HepG2 (cell line): ENCODE results near the gene CTBP1. TPM values are rescaled to one million over a fixed set of nuclear protein-coding genes. Genes with fewer than 3 reads are reported as not detected.
A peak's percentile ranks its signal among the peaks of the same experiment; 100 is the strongest.

Experiments
- E2F1 ChIP-seq: sonication (generic); formaldehyde crosslinking; IDR thresholded peaks from 2 replicates; pipeline ENCODE4 v1.5.0; 2020; ENCODE audit warnings: missing genetic modification reagents
- FOXO4 ChIP-seq: sonication (generic); formaldehyde crosslinking; conservative IDR thresholded peaks from 2 replicates; pipeline ENCODE4 v1.8.1; 2023; ENCODE audit warnings: missing genetic modification reagents
- HBP1 ChIP-seq: IDR thresholded peaks from 2 replicates; pipeline ENCODE4 v1.6.1; 2016; ENCODE audit warnings: low read depth, control low read depth
- HMG20B ChIP-seq: conservative IDR thresholded peaks from 2 replicates; pipeline ENCODE4 v1.6.1; 2016; ENCODE audit warnings: missing genetic modification reagents, missing compliant biosample characterization
- HNF1B ChIP-seq: sonication (generic); formaldehyde crosslinking; IDR thresholded peaks from 2 replicates; pipeline ENCODE4 v1.5.1; 2020; ENCODE audit warnings: mild to moderate bottlenecking, moderate library complexity, missing genetic modification reagents
- HOXA5 ChIP-seq: sonication (generic); formaldehyde crosslinking; IDR thresholded peaks from 2 replicates; pipeline ENCODE4 v1.4.0; 2020; ENCODE audit warnings: missing genetic modification reagents
- MNT ChIP-seq: fragments of 450-650 bp; IDR thresholded peaks from 2 replicates; pipeline ENCODE4 v1.6.1; 2016
- NCOA1 ChIP-seq: sonication (generic); formaldehyde crosslinking; IDR thresholded peaks from 2 replicates; pipeline ENCODE4 v1.9.0; 2021; ENCODE audit warnings: missing genetic modification reagents
- ZFP90 ChIP-seq: sonication (generic); formaldehyde crosslinking; IDR thresholded peaks from 2 replicates; pipeline ENCODE4 v1.8.0; 2022; ENCODE audit warnings: missing genetic modification reagents, mild to moderate bottlenecking, inconsistent platforms, borderline replicate concordance
- ZNF101 ChIP-seq: sonication (generic); formaldehyde crosslinking; IDR thresholded peaks from 2 replicates; pipeline ENCODE4 v1.4.0; 2020; ENCODE audit warnings: mild to moderate bottlenecking, low read depth, missing genetic modification reagents, borderline replicate concordance
- ZNF275 ChIP-seq: sonication (generic); formaldehyde crosslinking; IDR thresholded peaks from 2 replicates; pipeline ENCODE4 v1.8.0; 2022; ENCODE audit warnings: missing genetic modification reagents, mild to moderate bottlenecking, inconsistent platforms, borderline replicate concordance
- ZNF280B ChIP-seq: sonication (generic); formaldehyde crosslinking; IDR thresholded peaks from 2 replicates; pipeline ENCODE4 v1.5.0; 2020; ENCODE audit warnings: missing genetic modification reagents, mild to moderate bottlenecking, borderline replicate concordance
- ZSCAN25 ChIP-seq: sonication (generic); formaldehyde crosslinking; IDR thresholded peaks from 2 replicates; pipeline ENCODE4 v1.8.0; 2022; ENCODE audit warnings: mild to moderate bottlenecking, missing genetic modification reagents
- polyA plus RNA-seq, 8 experiments: library from polyadenylated mRNA; depleted of rRNA in 3 of 8; stranded (reverse) in 7 of 8; unstranded in 1 of 8; fragments of >200 nt; fragmentation: Illumina TruSeq in 4 of 8; extraction: Trizol in 4 of 8; gene quantifications; 2 replicates each; pipeline versions ENCODE4 v1.2.1 to v1.2.3, GENCODE V29; 2011 to 2016; ENCODE audit warnings: low read depth in 4 of 8, missing spikeins in 1 of 8, mixed read lengths in 1 of 8; ENCODE audit not compliant: insufficient read depth in 1 of 8
- total RNA-seq, 5 experiments: library from RNA; depleted of rRNA; stranded (reverse); fragments of >200 nt; fragmentation: Illumina TruSeq; extraction: Trizol; gene quantifications; 2 replicates each; pipeline ENCODE4 v1.2.3, GENCODE V29; 2016; ENCODE audit warnings: low read depth in 1 of 5
- TF ChIP-seq, protein P1 (sequence below): sonication (generic); formaldehyde crosslinking; IDR thresholded peaks from 2 replicates; pipeline ENCODE4 v1.4.0; 2020; ENCODE audit warnings: missing genetic modification reagents

The CTBP1 gene
- total and polyA plus RNA-seq, 2 of the 13 experiments (the other 11 are each of a cell fraction or from before 2014, with no cell fraction given) = 78.5 to 112 TPM

GRCh38 chr4:1249731-1250526 is 999 bp upstream of the CTBP1 start (continued):
- TF ChIP-seq ZSCAN25 (CRISPR knock-in tag) (0 out of 2 replicates have a peak, but pooled peaks have one; percentile 50), HBP1 (CRISPR knock-in tag) (0 out of 2 replicates have a peak, but pooled peaks have one; percentile 30), HMG20B (CRISPR knock-in tag) (0 out of 2 replicates have a peak, but pooled peaks have one; percentile 31), ZFP90 (CRISPR knock-in tag) (peak; percentile 69), ZNF280B (CRISPR knock-in tag) (peak; percentile 40), NCOA1 (CRISPR knock-in tag) (peak; percentile 64; the same call in 1 of the 2 replicates), E2F1 (peak; percentile 58; the same call in 1 of the 2 replicates), ZNF275 (CRISPR knock-in tag) (no peak), HNF1B (CRISPR knock-in tag) (peak; percentile 59; the same call in 1 of the 2 replicates), MNT (no peak), FOXO4 (CRISPR knock-in tag) (0 out of 2 replicates have a peak, but pooled peaks have one; percentile 14), ZNF101 (CRISPR knock-in tag) (no peak), HOXA5 (CRISPR knock-in tag) (peak; percentile 72; the same call in 1 of the 2 replicates)
- TF ChIP-seq, protein P1, sequence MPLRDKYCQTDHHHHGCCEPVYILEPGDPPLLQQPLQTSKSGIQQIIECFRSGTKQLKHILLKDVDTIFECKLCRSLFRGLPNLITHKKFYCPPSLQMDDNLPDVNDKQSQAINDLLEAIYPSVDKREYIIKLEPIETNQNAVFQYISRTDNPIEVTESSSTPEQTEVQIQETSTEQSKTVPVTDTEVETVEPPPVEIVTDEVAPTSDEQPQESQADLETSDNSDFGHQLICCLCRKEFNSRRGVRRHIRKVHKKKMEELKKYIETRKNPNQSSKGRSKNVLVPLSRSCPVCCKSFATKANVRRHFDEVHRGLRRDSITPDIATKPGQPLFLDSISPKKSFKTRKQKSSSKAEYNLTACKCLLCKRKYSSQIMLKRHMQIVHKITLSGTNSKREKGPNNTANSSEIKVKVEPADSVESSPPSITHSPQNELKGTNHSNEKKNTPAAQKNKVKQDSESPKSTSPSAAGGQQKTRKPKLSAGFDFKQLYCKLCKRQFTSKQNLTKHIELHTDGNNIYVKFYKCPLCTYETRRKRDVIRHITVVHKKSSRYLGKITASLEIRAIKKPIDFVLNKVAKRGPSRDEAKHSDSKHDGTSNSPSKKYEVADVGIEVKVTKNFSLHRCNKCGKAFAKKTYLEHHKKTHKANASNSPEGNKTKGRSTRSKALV = peak; percentile 67; the same call in 1 of the 2 replicates
